Activated CD8-positive, alpha-beta memory T cell treated with anti-CD3 and anti-CD28 coated beads, Interleukin-2, amount 10 ng/mL, durations not matched to agents 7 days and 5 days (primary cell): ENCODE measurements around the gene ERC2. TPM values are rescaled to one million over a fixed set of nuclear protein-coding genes. Genes with fewer than 3 reads are reported as not detected.

ENCODE experiments used
- ATAC-seq: fragments of 150-1000 bp; cut with Tn5 transposase; one replicate; pipeline ENCODE4 v1.10.0; 2021; ENCODE audit warnings: moderate library complexity
- CTCF ChIA-PET: fragments of 350-600 bp; sonication (Branson Sonifier 250); formaldehyde crosslinking; loops from one replicate; lab custom pipeline; 2021; ENCODE audit warnings: antibody characterized with exemption; lab: Charles Lee
- DNase-seq: peaks from one replicate; pipeline ENCODE4 v3.0.0-alpha.2; 2020
- H3K27ac Mint-ChIP-seq: one replicate; pipeline ENCODE4 v1.8.0; 2021; ENCODE audit warnings: mild to moderate bottlenecking, mixed read lengths
- H3K27me3 Mint-ChIP-seq: one replicate; pipeline ENCODE4 v1.8.0; 2021; ENCODE audit warnings: mixed read lengths
- H3K36me3 Mint-ChIP-seq: one replicate; pipeline ENCODE4 v1.8.0; 2021; ENCODE audit warnings: mild to moderate bottlenecking, mixed read lengths
- H3K4me1 Mint-ChIP-seq: one replicate; pipeline ENCODE4 v1.8.0; 2021; ENCODE audit warnings: mixed read lengths
- H3K4me3 Mint-ChIP-seq: one replicate; pipeline ENCODE4 v1.8.0; 2021; ENCODE audit warnings: mild to moderate bottlenecking, moderate library complexity, mixed read lengths
- H3K9me3 Mint-ChIP-seq: one replicate; pipeline ENCODE4 v1.8.0; 2022; ENCODE audit warnings: low read depth, mixed read lengths
- total RNA-seq, 2 experiments: library from RNA; stranded (reverse); gene quantifications; one replicate each; pipeline ENCODE4 v1.2.3, GENCODE V29; 2021

Gene ERC2
- total RNA-seq, 2 experiments from 2014 or later, result not detected

DNA sequence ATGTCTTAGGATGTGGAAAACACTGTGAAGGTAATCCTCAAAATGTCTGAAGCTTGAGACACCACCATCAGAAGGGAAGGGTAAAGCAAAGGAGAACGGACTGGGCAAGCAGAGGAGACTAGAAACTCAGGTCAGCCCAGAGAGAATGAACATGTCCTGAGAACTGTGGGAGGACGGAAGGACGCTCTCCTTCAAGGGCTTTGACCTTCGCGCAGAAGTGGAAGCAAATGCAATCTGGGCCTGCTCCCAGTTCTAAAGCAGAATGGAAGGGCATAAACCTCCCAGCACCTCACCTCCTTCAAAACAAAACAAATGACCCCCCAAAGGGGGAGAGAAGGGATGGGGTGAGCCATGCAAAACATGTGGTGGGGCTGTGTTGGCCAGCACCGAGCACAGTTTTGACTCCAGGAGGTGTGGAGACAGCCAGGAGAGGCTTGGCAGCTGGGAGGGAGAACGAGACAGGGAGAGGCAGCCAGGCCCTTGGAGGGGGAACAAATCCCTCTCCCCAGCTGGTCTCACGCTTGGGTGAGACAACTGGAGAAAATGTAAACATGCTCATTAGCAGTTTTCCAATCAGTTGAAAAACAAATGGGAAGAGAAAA is 758.8 kb downstream of the ERC2 start:
- H3K9me3 Mint-ChIP-seq, result no peaks in the 10 kb centered on the region
- ATAC-seq (no peak), DNase-seq (no peak)
- H3K27ac Mint-ChIP-seq, result no peak overlapping the region
- CTCF ChIA-PET, result no interaction called here
- no peak overlapping the region for H3K4me3 Mint-ChIP-seq
- no peaks in the 10 kb centered on the region for H3K27me3 Mint-ChIP-seq
- no peaks in the 10 kb centered on the region for H3K4me1 Mint-ChIP-seq
- no peaks in the 10 kb centered on the region for H3K36me3 Mint-ChIP-seq

DNA sequence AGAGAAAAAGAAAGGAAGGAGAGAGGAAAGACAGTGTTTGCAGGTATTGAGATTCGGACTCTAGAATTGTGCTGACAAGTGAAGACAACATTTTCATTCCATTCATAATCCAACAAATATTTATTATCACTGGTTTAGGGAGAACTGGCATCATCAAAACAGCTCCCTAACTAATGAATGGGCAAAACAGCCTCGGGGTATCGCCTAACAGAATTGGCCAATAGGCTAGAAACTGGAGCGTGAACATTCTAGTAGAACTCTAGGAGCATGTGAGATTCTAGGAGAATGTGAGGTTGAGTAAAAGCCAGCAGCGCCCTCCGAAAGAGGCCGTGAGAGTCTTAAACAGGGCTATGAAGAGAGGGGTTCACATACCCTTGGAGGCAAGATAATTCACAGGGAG is 759.3 kb downstream of the ERC2 start:
- no peak overlapping the region for H3K4me3 Mint-ChIP-seq
- CTCF ChIA-PET, result no interaction called here
- ATAC-seq, result no peak
- H3K27ac Mint-ChIP-seq, result no peak overlapping the region
- no peaks in the 10 kb centered on the region for H3K36me3 Mint-ChIP-seq
- no peaks in the 10 kb centered on the region for H3K27me3 Mint-ChIP-seq
- no peak for DNase-seq
- no peaks in the 10 kb centered on the region for H3K9me3 Mint-ChIP-seq
- no peaks in the 10 kb centered on the region for H3K4me1 Mint-ChIP-seq

GRCh38 chr3:55708242-55708641 is 760.0 kb downstream of the ERC2 start:
- CTCF ChIA-PET, result no interaction called here

DNA sequence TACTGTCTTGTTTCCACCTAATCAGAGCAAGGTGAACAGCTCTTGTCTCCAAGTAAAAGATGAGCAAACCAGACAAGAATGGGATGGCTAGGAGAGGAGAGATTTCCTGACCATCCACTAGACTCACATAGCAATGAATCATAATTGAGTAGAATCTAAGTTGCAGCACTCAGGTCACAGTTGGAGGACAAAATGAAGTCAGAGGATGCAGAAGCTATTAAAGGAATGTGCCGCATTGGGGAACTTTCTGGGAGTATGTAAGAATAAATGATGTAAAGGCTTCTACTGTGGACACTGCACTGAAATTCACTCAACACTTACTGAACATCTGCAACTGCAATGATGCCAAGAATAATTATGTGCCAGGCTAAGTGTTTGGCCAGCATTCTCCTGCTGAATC is 763.7 kb downstream of the ERC2 start:
- Mint-ChIP-seq H3K36me3 (no peaks in the 10 kb centered on the region), H3K4me1 (no peaks in the 10 kb centered on the region), H3K27me3 (no peaks in the 10 kb centered on the region), H3K4me3 (no peak overlapping the region), H3K9me3 (no peaks in the 10 kb centered on the region), H3K27ac (no peak overlapping the region)
- no peak for DNase-seq
- CTCF ChIA-PET, result no interaction called here
- ATAC-seq, result no peak

More at GRCh38 chr3:55708242-55708641, 760.0 kb downstream of the ERC2 start:
- Mint-ChIP-seq H3K4me3 (no peak overlapping the region), H3K27me3 (no peaks in the 10 kb centered on the region), H3K36me3 (no peaks in the 10 kb centered on the region), H3K4me1 (no peaks in the 10 kb centered on the region), H3K9me3 (no peaks in the 10 kb centered on the region), H3K27ac (no peak overlapping the region)
- DNase-seq (no peak), ATAC-seq (no peak)

- CTCF ChIA-PET, result no interaction called here
- H3K4me1 Mint-ChIP-seq, result no peaks in the 10 kb centered on the region
Observed at GRCh38 chr3:55702822-55703221, 765.4 kb downstream of the ERC2 start.

DNA sequence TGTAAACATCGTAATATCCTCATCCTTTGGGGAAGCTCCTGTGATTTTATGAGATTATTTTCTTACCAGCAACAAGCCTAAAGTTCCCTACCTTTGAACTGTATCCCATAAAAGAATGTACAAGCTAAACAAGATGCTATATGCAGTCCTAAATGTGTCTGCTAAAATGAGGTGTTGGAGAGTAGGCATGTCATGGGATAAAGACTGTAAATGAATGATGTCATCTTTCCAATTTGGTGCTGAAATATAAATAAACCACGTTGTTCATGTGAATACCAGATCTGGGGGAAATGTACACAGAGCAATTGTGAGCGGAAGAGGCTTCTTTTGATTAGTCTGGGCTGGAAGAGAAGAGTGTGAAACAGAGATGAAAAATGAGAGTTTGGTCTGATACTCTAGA is 766.3 kb downstream of the ERC2 start:
- CTCF ChIA-PET, result no interaction called here
- H3K9me3 Mint-ChIP-seq, result no peaks in the 10 kb centered on the region
- H3K4me1 Mint-ChIP-seq, result no peaks in the 10 kb centered on the region
- H3K4me3 Mint-ChIP-seq, result no peak overlapping the region
- H3K27me3 Mint-ChIP-seq, result no peaks in the 10 kb centered on the region
- ATAC-seq, result no peak
- no peak overlapping the region for H3K27ac Mint-ChIP-seq
- DNase-seq, result no peak
- no peaks in the 10 kb centered on the region for H3K36me3 Mint-ChIP-seq

More at GRCh38 chr3:55702822-55703221, 765.4 kb downstream of the ERC2 start:
- Mint-ChIP-seq H3K36me3 (no peaks in the 10 kb centered on the region), H3K4me3 (no peak overlapping the region), H3K9me3 (no peaks in the 10 kb centered on the region), H3K27ac (no peak overlapping the region), H3K27me3 (no peaks in the 10 kb centered on the region)
- DNase-seq (no peak), ATAC-seq (no peak)

DNA sequence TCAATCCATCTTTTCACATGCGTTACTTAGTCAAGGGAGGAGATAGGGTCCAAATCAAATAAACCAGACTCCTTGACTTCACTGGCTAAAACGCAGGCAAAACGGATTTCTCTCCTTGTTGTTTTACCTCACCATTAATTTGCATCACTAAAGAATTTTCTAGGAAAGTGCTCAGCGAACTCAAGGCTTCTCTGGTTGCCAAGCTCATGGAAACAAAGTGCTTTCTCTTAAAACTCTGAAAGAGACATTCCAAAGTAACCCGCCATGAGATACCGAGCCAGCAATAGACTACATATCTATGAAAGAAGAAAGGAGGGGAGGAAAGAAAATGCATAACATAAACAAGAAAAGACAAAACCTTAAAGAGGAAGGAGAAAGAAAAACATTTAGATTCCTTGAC is 769.4 kb downstream of the ERC2 start:
- DNase-seq, result no peak
- H3K9me3 Mint-ChIP-seq, result no peaks in the 10 kb centered on the region
- H3K4me1 Mint-ChIP-seq, result no peaks in the 10 kb centered on the region
- no peak for ATAC-seq
- no peaks in the 10 kb centered on the region for H3K36me3 Mint-ChIP-seq
- CTCF ChIA-PET, result no interaction called here
- no peaks in the 10 kb centered on the region for H3K27me3 Mint-ChIP-seq
- H3K27ac Mint-ChIP-seq, result no peak overlapping the region
- no peak overlapping the region for H3K4me3 Mint-ChIP-seq

GRCh38 chr3:55697177-55697865 is 770.9 kb downstream of the ERC2 start:
- Mint-ChIP-seq H3K4me3 (no peak overlapping the region), H3K4me1 (no peaks in the 10 kb centered on the region), H3K36me3 (no peaks in the 10 kb centered on the region), H3K27ac (no peak overlapping the region), H3K27me3 (no peaks in the 10 kb centered on the region), H3K9me3 (no peaks in the 10 kb centered on the region)
- CTCF ChIA-PET, result no interaction called here
- ATAC-seq (no peak), DNase-seq (no peak)

DNA sequence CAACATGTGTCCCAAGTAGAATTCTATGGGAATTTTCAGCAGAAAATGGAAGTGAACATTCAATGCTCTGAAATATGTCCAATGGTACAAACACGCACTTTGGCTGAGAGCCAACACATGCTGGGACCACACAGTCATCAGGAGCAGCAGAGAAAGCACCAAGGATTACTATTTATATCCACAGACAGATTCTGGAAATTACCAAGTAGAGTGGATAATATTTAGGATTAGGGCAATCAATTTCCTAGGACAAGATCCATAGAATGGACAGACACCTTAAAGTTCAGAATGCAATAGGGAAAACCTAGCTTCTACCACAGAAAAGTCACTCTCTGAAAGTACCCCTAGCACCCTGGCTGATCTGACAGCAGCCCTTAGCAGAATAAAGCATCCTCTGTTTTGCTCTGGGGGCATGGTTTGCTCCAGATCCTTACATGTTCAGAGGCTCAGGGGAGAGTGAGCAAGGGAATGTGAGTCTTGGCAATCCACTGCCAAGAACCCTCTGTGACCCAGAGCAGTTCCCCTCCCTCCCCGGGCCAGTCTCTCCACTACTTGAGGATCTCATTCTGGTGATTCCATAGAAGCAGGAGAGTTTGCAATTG is 775.2 kb downstream of the ERC2 start:
- Mint-ChIP-seq H3K4me3 (no peak overlapping the region), H3K9me3 (no peaks in the 10 kb centered on the region), H3K27ac (no peak overlapping the region), H3K27me3 (no peaks in the 10 kb centered on the region), H3K4me1 (no peaks in the 10 kb centered on the region), H3K36me3 (no peaks in the 10 kb centered on the region)
- DNase-seq, result no peak
- no peak for ATAC-seq
- CTCF ChIA-PET, result no interaction called here

DNA sequence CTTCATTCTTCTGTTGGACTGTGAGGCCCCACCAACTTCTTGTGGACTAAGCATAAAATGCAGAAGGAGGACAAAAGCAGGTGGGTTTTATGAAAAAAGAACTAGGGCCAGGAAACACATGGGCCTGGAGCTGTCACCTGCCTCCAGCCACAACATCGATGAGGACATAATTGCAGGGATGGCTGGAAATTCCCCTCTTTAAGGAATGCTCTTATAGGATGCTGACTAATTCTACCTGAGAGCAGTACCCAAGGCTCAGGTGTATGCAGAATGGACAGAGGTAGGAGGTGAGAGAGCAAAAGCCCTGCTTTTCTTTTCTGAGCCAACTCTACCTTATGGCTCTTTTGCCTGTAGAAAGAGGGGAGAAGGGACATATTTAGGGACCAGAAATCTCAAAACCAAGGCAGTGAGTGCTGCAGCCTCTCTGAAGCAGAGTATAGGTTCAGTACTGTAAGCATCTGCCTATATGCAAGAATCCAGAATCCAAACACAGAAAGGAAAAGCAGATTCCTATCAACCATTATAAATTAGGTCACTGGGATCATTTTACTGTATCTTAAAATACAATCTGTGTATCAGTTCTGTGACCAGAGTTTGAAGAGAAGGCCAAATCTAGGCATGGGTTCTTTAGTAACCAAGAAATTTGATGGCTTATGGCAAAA is 775.8 kb downstream of the ERC2 start:
- no peak for ATAC-seq
- Mint-ChIP-seq H3K4me1 (no peaks in the 10 kb centered on the region), H3K4me3 (no peak overlapping the region), H3K27me3 (no peaks in the 10 kb centered on the region), H3K27ac (no peak overlapping the region), H3K36me3 (no peaks in the 10 kb centered on the region), H3K9me3 (no peaks in the 10 kb centered on the region)
- CTCF ChIA-PET, result no interaction called here
- no peak for DNase-seq

GRCh38 chr3:55691141-55691540 is 777.1 kb downstream of the ERC2 start:
- Mint-ChIP-seq H3K4me1 (no peaks in the 10 kb centered on the region), H3K4me3 (no peak overlapping the region), H3K27ac (no peak overlapping the region), H3K27me3 (no peaks in the 10 kb centered on the region), H3K36me3 (no peaks in the 10 kb centered on the region), H3K9me3 (no peaks in the 10 kb centered on the region)
- CTCF ChIA-PET, result interaction anchor here (0.6 kb wide), 1 partner anchor 50 kb away, joined by 3 read pairs; no protein-coding TSS in a partner anchor
- ATAC-seq (no peak), DNase-seq (no peak)

DNA sequence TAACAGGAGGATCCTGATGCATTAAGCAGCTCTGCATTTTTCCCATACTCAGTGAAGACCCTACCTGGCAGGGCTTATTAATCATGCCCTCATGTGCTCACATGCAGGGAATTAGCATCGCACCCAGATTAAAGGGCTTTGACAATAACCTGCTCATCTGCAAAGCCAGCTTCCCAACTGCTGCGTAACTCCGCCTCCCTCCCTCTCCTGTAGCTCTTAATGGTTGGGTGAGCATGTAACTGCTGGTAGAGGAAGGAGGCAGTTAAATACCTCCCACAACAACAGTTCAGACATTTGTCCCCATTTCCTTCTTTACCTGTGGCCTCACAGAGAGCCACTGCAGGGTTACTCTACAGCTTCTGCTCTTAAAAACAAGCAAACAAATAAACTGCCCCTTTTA is 777.5 kb downstream of the ERC2 start:
- Mint-ChIP-seq H3K36me3 (no peaks in the 10 kb centered on the region), H3K27ac (no peak overlapping the region), H3K4me1 (no peaks in the 10 kb centered on the region), H3K27me3 (no peaks in the 10 kb centered on the region), H3K9me3 (no peaks in the 10 kb centered on the region), H3K4me3 (no peak overlapping the region)
- CTCF ChIA-PET, result no interaction called here
- ATAC-seq, result no peak
- DNase-seq, result no peak

GRCh38 chr3:55690177-55690576 is 778.1 kb downstream of the ERC2 start:
- Mint-ChIP-seq H3K9me3 (no peaks in the 10 kb centered on the region), H3K27ac (no peak overlapping the region), H3K27me3 (no peaks in the 10 kb centered on the region), H3K4me3 (no peak overlapping the region), H3K36me3 (no peaks in the 10 kb centered on the region), H3K4me1 (no peaks in the 10 kb centered on the region)
- ATAC-seq (no peak), DNase-seq (no peak)
- CTCF ChIA-PET, result no interaction called here

DNA sequence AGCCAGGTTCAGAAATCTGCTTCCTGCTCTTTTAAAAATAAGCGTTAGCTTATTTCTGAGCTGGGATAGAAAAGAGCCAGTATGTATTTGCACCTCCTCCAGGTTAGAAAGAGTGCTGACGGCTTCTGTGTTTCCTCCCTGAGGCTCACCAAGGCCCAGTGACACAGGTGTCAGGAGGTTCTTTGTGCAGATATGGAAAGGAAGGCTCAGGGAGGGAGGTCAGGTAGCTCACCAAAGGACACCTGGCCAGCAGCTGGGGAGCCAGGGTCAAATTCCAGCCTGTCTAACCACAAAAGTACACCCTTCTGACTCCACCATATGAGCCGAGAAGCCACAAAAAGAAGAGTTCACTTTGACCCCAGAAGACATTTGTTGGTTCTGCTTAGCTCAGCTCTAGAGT is 780.1 kb downstream of the ERC2 start:
- no peaks in the 10 kb centered on the region for H3K36me3 Mint-ChIP-seq
- H3K27ac Mint-ChIP-seq, result no peak overlapping the region
- H3K27me3 Mint-ChIP-seq, result no peaks in the 10 kb centered on the region
- DNase-seq (no peak), ATAC-seq (no peak)
- no peak overlapping the region for H3K4me3 Mint-ChIP-seq
- no peaks in the 10 kb centered on the region for H3K9me3 Mint-ChIP-seq
- H3K4me1 Mint-ChIP-seq, result no peaks in the 10 kb centered on the region
- CTCF ChIA-PET, result no interaction called here
